Lower leg skin (tissue), 3 donors: Measurements from ENCODE around the gene CENPX.

Experiments
- CTCF ChIP-seq, 3 donors: fragments of 450-650 bp; IDR thresholded peaks; one replicate each; pipeline ENCODE4 v1.5.1; 2016; ENCODE audit warnings: antibody characterized with exemption in 3 of 3, mild to moderate bottlenecking in 3 of 3, moderate library complexity in 2 of 3
- POLR2A ChIP-seq, 2 donors: fragments of 450-650 bp; IDR thresholded peaks; one replicate each; pipeline ENCODE4 v1.6.1; 2016 to 2017; ENCODE audit warnings: antibody characterized with exemption in 2 of 2, mild to moderate bottlenecking in 1 of 2, moderate library complexity in 1 of 2

GRCh38 chr17:82029391-82029790 is 6.7 kb upstream of the CENPX start:
- TF ChIP-seq CTCF (IDR thresholded peaks at IDR 0.05) (no peak), POLR2A (IDR thresholded peaks at IDR 0.05) (no peak)
